HG02588 (cell line): Measurements from ENCODE around the gene GTF2A1L.
"Not testable (repeated sequence)": the region's sequence is repeated elsewhere in the genome, so short reads cannot be mapped to it uniquely, and the experiment has no call there.

Experiments used
- ATAC-seq: cut with Tn5 transposase; IDR thresholded peaks from one replicate; pipeline ENCODE4 v1.9.1; 2021; ENCODE audit warnings: mild to moderate bottlenecking, moderate library complexity; ENCODE audit not compliant: unreplicated experiment

GTF2A1L gene, protein sequence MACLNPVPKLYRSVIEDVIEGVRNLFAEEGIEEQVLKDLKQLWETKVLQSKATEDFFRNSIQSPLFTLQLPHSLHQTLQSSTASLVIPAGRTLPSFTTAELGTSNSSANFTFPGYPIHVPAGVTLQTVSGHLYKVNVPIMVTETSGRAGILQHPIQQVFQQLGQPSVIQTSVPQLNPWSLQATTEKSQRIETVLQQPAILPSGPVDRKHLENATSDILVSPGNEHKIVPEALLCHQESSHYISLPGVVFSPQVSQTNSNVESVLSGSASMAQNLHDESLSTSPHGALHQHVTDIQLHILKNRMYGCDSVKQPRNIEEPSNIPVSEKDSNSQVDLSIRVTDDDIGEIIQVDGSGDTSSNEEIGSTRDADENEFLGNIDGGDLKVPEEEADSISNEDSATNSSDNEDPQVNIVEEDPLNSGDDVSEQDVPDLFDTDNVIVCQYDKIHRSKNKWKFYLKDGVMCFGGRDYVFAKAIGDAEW

GRCh38 chr2:48617618-48618017 is at the start of gene GTF2A1L:
Gene GTF2A1L, plus strand, starts transcription at chr2:48617856. Its CDS starts 19 bp downstream, at chr2:48617875.
- no peak for ATAC-seq

DNA sequence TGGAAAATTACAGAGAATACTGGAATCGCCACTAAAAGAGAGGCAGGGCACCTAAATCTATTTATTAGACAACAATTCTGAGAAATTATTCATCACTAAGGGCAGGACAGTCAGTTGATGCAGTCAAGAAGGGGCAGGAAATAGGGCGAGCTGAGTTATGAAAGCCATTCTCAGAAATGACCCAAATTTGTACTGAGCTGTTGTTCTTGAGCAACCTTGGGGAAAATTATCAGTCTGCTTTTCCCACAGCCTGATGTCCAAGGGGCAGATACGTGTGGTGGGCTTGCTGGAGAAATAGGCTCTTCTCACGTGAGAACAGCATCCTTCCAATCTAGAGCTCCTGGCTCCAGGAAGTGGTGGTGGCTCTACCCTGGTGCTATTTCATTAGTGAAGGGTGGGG is 49.1 kb upstream of the GTF2A1L start:
- no peak for ATAC-seq

- no peak for ATAC-seq
Observed at GRCh38 chr2:48569433-48569832, 48.2 kb upstream of the GTF2A1L start.

DNA sequence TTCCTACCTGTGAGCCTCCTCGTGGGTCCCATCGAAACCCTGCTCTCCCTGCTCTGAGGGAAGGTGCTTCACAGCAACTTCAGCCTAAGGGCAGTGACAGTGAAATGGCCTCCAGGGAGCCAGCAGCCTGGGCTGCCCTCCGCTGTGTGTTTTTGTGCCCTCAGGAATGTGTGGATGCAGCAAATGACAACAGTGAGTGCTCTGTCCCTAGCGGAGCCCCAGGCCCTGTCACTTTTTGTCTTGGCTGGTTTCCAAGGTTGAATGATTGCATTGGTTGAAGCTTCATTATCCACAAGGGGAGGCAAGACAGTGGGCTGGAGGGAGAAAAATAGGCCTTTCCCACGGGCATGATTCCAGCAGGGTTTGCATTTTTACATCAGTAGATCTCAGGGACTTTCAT is 44.8 kb upstream of the GTF2A1L start:
- no peak for ATAC-seq

- no peak for ATAC-seq
Observed at GRCh38 chr2:48574353-48575287, 43.0 kb upstream of the GTF2A1L start.

GRCh38 chr2:48578313-48578712 is 39.3 kb upstream of the GTF2A1L start:
- ATAC-seq: no peak

- no peak for ATAC-seq
Observed at GRCh38 chr2:48583961-48584360, 33.7 kb upstream of the GTF2A1L start.

- no peak for ATAC-seq
Observed at GRCh38 chr2:48584551-48584950, 33.1 kb upstream of the GTF2A1L start.

DNA sequence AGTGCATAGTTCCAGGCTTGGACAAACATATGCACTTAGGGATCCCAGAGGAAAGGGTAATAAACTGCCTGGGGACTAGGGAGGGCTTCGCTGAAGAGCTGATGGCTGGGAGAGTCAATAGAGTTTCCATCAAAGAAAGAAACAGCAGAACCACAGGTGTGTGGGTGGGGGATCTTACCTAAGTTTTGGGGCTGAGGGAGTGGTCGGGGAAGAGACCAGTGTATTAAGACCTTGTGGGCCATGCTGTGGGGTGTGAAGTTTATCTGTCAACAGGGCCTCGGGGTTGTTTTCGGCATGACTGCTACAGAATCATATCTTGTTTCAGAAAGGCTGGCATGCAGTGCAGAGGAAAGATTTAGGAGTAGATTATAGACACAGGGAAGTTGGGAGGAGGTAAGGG is 31.2 kb upstream of the GTF2A1L start:
- ATAC-seq: no peak

DNA sequence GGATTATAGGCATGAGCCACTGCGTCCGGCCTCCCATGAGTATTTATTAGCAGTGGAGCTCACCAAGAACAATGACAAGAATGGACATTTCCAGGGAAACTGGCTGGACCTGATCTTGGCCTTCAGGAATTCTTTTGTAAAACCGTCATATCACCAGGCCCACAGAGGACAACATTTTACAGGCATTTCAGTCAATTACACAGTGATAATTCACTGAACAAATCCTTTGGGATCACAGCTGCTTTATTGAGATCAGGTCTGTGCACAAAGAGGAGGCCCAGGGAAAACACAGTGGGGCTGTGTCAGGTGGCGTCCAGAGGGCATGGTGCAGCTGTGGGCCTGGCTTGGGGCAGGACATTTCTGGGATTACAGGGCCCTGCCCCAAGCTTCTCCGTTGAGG is 30.1 kb upstream of the GTF2A1L start:
- no peak for ATAC-seq

- no peak for ATAC-seq
Observed at GRCh38 chr2:48587961-48588360, 29.7 kb upstream of the GTF2A1L start.

DNA sequence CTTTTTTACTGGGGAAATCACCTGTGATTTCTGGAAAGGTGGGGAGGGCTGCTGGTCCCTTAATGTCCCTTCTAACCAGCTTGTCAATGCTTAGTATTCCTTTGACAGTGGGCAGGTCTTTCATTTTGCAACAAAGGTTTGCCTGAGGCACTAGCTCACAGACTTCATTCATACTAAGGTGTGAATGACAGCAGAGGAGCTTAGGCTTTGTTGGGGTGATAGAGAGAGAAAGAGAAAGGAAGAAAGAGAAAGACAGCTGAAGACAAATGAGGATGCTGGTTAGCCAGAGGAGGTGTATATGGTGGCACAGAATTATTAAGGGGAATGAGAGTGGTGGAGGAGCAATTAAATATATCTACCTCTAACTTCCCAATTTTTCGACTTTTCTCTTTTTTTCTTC is 28.9 kb upstream of the GTF2A1L start:
- ATAC-seq: no peak

- ATAC-seq: no peak
Observed at GRCh38 chr2:48589170-48589767, 28.4 kb upstream of the GTF2A1L start.

GRCh38 chr2:48590017-48590416 is 27.6 kb upstream of the GTF2A1L start:
- ATAC-seq: no peak

DNA sequence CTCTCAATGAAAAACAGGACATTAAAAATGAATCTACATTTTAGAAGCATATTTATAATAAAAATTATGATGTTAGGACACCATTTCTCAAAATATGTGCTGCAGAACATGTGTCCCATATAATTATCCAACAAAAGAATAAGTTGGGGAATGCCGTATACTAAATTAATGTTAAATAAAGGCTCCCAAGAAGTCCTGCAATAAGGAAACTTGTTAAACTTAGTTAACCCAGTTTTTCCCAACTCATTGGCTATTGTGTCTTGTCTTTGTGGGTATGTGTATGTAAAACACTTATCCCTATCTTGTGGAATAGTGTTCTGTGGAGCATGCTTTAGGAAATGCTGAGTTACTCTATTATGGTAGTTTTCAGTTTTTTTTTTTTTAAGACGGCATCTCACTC is 25.6 kb upstream of the GTF2A1L start:
- no peak for ATAC-seq

GRCh38 chr2:48596751-48597150 is 20.9 kb upstream of the GTF2A1L start:
- not testable (repeated sequence) for ATAC-seq

DNA sequence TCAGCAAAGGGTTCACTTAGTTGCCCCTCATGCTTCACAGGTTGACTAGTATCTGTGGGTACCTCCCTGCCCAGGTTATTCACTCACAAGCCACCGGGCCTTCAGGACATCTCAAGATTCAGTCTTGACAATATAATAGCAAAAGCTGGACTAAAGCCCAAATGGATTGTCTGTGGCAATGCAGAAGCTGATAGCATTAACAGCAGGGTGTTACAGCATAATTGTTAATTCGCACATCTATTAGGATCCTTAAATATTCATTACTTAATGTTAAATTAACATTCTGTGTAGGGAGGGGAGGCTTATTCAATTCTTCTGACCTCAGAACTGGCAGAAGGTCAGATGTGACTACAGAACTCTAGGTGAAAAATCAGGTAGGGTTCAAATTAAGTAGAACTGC is 20.2 kb upstream of the GTF2A1L start:
- ATAC-seq: no peak

GRCh38 chr2:48600204-48600813 is 17.3 kb upstream of the GTF2A1L start:
- ATAC-seq: no peak

GRCh38 chr2:48600917-48601316 is 16.7 kb upstream of the GTF2A1L start:
- ATAC-seq: no peak

- no peak for ATAC-seq
Observed at GRCh38 chr2:48601349-48601748, 16.3 kb upstream of the GTF2A1L start.
